Sigmoid colon (tissue), 7 donors: ENCODE measurements around the gene GMIP. TPM values are rescaled to one million over a fixed set of nuclear protein-coding genes. Genes with fewer than 3 reads are reported as not detected.

Source experiments
- DNase-seq: peaks from one replicate; pipeline ENCODE4 v3.0.0-alpha.2; 2019
- H3K27ac ChIP-seq, 4 donors: fragments of 200-600 bp; sonication (generic); one replicate each; pipeline ENCODE4 v1.5.1; 2016 to 2019; ENCODE audit warnings: mild to moderate bottlenecking in 1 of 4
- H3K27me3 ChIP-seq, 3 donors: fragments of 200-600 bp; sonication (generic); one replicate each; pipeline ENCODE4 v1.5.1; 2019; ENCODE audit warnings: mild to moderate bottlenecking in 1 of 3
- H3K36me3 ChIP-seq, 4 donors: fragments of 200-600 bp; sonication (generic); one replicate each; pipeline ENCODE4 v1.5.1; 2016 to 2019
- H3K4me1 ChIP-seq, 4 donors: fragments of 200-600 bp; sonication (generic); one replicate each; pipeline ENCODE4 v1.5.1; 2017 to 2019
- H3K4me3 ChIP-seq, 4 donors: fragments of 200-600 bp; sonication (generic); one replicate each; pipeline ENCODE4 v1.5.1; 2017 to 2019; ENCODE audit warnings: mild to moderate bottlenecking in 2 of 4, moderate library complexity in 1 of 4
- H3K9me3 ChIP-seq, 4 donors: fragments of 200-600 bp in 3 of 4; sonication (generic) in 3 of 4; one replicate each; pipeline versions ENCODE4 v1.5.1 to v1.6.1; 2013 to 2019
- EP300 ChIP-seq, 4 donors: sonication (generic); formaldehyde crosslinking; IDR thresholded peaks; one replicate each; pipeline ENCODE4 v1.6.1; 2017; ENCODE audit warnings: antibody characterized with exemption in 4 of 4
- POLR2A ChIP-seq, 2 donors: fragments of 450-650 bp; IDR thresholded peaks; one replicate each; pipeline ENCODE4 v1.6.1; 2016; ENCODE audit warnings: antibody characterized with exemption in 2 of 2, mild to moderate bottlenecking in 2 of 2, moderate library complexity in 2 of 2
- POLR2AphosphoS5 ChIP-seq, 4 donors: sonication (generic); formaldehyde crosslinking; IDR thresholded peaks; one replicate each; pipeline ENCODE4 v1.6.1; 2017; ENCODE audit warnings: antibody characterized with exemption in 4 of 4
- WGBS, 2 donors: extraction: QIAGEN DNeasy Blood & Tissue Kit; methylation state at CpG; one replicate each; pipeline ENCODE4 v1.1.7; 2013; 5-methylcytosine and 5-hydroxymethylcytosine counted together
- intact Hi-C: fragments of 100-400 bp; cut with DNase I; formaldehyde crosslinking; loops from one replicate; pipeline ENCODE4 v1.15.1; 2023
- polyA plus RNA-seq, 3 donors: library from polyadenylated mRNA; stranded (reverse); fragments of 200-250 nt; gene quantifications; one replicate each; pipeline ENCODE4 v1.2.3, GENCODE V29; 2013
- total RNA-seq, 4 donors: library from RNA; depleted of rRNA; stranded (reverse); fragments of >200 nt; gene quantifications; one replicate each; pipeline ENCODE4 v1.1.0, GENCODE V29; 2016
- TF ChIP-seq, protein P1 (sequence below), 4 experiments: fragments of 450-650 bp in 3 of 4; fragments of 200-600 bp in 1 of 4; IDR thresholded peaks; one replicate each; pipeline ENCODE4 v1.5.1; 2016 to 2019; ENCODE audit warnings: antibody characterized with exemption in 4 of 4, mild to moderate bottlenecking in 3 of 4, moderate library complexity in 2 of 4
- donor health status: healthy with polysubstance abuse.
- donor health status: Bipolar disorder and iron deficiency.
- donor health status: healthy.

The GMIP gene
- total and polyA plus RNA-seq, 7 donors, result 5.0 to 37.0 (median 9.1) TPM

- Histone ChIP-seq H3K36me3 (no peaks in the 10 kb centered on the region), H3K4me3 (no peak overlapping the region), H3K4me1 (peaks cover 0 to 15% (median 9%) of the 10 kb centered on the region in 4 donors), H3K27me3 (no peaks in the 10 kb centered on the region), H3K27ac (no peak overlapping the region), H3K9me3 (no peaks in the 10 kb centered on the region)
- 17 to 57% methylated on average over 8 of the region's 8 CpGs for WGBS, 2 donors
- no peak for DNase-seq
- intact Hi-C loops, result no loop called here
- TF ChIP-seq POLR2AphosphoS5 (IDR thresholded peaks at IDR 0.05) (no peak), EP300 (IDR thresholded peaks at IDR 0.05) (no peak), POLR2A (IDR thresholded peaks at IDR 0.05) (no peak)
- TF ChIP-seq, protein P1, sequence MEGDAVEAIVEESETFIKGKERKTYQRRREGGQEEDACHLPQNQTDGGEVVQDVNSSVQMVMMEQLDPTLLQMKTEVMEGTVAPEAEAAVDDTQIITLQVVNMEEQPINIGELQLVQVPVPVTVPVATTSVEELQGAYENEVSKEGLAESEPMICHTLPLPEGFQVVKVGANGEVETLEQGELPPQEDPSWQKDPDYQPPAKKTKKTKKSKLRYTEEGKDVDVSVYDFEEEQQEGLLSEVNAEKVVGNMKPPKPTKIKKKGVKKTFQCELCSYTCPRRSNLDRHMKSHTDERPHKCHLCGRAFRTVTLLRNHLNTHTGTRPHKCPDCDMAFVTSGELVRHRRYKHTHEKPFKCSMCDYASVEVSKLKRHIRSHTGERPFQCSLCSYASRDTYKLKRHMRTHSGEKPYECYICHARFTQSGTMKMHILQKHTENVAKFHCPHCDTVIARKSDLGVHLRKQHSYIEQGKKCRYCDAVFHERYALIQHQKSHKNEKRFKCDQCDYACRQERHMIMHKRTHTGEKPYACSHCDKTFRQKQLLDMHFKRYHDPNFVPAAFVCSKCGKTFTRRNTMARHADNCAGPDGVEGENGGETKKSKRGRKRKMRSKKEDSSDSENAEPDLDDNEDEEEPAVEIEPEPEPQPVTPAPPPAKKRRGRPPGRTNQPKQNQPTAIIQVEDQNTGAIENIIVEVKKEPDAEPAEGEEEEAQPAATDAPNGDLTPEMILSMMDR (IDR thresholded peaks at IDR 0.05), result no peak
Observed at GRCh38 chr19:19595171-19595701, 48.2 kb downstream of the GMIP start.

DNA sequence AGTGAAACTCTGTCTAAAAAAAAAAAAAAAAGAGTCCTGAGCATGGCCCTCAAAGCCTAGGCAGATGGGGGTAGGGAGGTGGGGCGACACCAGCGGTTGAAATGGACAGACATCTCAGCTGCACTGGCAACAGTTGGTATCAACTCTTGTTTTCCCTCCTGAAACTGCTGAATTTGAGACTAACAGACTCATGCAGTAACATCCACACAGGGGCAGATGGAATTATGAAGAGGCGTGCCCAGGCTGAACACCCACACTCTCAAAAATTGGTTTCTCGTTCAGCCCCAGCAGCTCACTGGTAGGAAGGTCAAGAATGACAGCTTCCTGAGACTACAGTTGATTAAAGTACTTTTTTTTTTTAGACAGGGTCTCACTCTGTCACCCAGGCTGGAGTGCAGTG, 49.1 kb downstream of the GMIP start:
- no peak overlapping the region for H3K4me3 ChIP-seq
- H3K4me1 ChIP-seq, result peaks cover 0 to 15% (median 9%) of the 10 kb centered on the region in 4 donors
- H3K9me3 ChIP-seq, result no peaks in the 10 kb centered on the region
- H3K27ac ChIP-seq, result no peak overlapping the region
- no peak for DNase-seq
- TF ChIP-seq EP300 (IDR thresholded peaks at IDR 0.05), result no peak
- no peak for TF ChIP-seq POLR2AphosphoS5 (IDR thresholded peaks at IDR 0.05)
- no peak for TF ChIP-seq POLR2A (IDR thresholded peaks at IDR 0.05)
- TF ChIP-seq, protein P1 (IDR thresholded peaks at IDR 0.05), result no peak
- intact Hi-C loops, result no loop called here
- H3K36me3 ChIP-seq, result no peaks in the 10 kb centered on the region
- H3K27me3 ChIP-seq, result no peaks in the 10 kb centered on the region
- WGBS, 2 donors, result 85 to 94% methylated on average over 4 of the region's 4 CpGs

DNA sequence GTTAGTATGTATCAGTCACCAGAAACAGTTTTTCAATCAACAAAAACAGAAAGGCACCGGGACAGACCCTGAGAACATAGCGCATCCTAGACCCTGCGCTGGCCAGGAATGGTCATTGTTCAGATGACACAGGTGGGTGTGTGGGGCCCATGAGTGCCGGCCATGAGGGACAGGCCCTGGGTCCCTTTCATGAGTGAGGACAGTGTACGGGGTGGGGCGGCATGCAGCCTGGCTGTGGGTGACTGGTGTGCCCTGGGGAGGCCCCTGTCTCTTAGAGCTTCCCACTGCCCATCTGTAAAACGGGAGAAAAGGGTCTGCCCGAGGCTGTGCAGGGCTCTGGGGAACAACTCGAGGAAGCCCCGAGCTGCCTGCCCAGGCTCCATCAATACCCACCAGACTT, 50.8 kb downstream of the GMIP start:
- intact Hi-C loops, result no loop called here
- WGBS, 2 donors, result 97% methylated on average over 10 of the region's 10 CpGs
- TF ChIP-seq, protein P1 (IDR thresholded peaks at IDR 0.05), result no peak
- no peak for TF ChIP-seq POLR2AphosphoS5 (IDR thresholded peaks at IDR 0.05)
- no peak for TF ChIP-seq POLR2A (IDR thresholded peaks at IDR 0.05)
- no peak for TF ChIP-seq EP300 (IDR thresholded peaks at IDR 0.05)

DNA sequence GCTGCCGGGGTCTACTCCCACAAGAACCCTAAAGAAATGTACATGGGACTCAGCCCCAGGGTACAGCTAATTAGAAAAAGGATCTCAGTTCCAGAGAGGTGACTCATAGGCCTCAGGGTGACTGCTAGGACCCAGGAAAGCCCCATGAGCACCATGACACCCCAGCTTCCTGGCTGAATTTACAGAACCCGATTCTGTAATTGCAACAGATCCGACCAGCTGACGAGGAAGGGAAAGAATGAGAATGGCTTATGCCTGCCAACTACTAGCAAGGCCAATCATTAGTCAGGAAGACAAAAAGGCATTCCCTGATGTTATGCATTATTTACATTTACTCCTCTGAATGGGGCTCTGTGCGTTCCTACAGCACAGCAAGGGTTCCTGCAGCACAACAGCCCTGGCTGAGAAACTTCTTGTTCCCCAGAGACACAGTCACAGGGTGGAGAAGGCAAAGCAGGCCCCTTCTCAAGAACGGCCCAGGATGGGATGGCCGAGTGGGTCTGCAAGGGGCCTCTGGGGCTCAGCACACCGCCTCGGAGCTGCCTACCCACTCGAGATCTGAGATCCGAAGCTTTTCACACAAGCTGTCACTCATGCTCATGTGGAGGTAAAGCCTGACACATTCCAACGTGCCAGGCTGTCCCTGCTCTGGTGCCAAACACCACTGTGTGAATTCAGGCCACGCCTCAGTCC, 52.2 kb downstream of the GMIP start:
- WGBS, 2 donors, result 60 to 64% methylated on average over 13 of the region's 13 CpGs
- peaks cover 0 to 15% (median 9%) of the 10 kb centered on the region in 4 donors for H3K4me1 ChIP-seq
- DNase-seq, result no peak
- H3K27ac ChIP-seq, result peak overlapping the region; percentile 31 to 39 (median 35)
- H3K36me3 ChIP-seq, result no peaks in the 10 kb centered on the region
- H3K4me3 ChIP-seq, result no peak overlapping the region
- TF ChIP-seq POLR2A (IDR thresholded peaks at IDR 0.05) (no peak), POLR2AphosphoS5 (IDR thresholded peaks at IDR 0.05) (peak in 1 of 4 donors; percentile 28)
- H3K9me3 ChIP-seq, result no peaks in the 10 kb centered on the region
- intact Hi-C loops, result no loop called here
- H3K27me3 ChIP-seq, result no peaks in the 10 kb centered on the region

More for the DNA sequence above, 50.8 kb downstream of the GMIP start:
- Histone ChIP-seq H3K4me3 (no peak overlapping the region), H3K9me3 (no peaks in the 10 kb centered on the region), H3K27ac (no peak overlapping the region), H3K4me1 (peaks cover 0 to 15% (median 9%) of the 10 kb centered on the region in 4 donors), H3K27me3 (no peaks in the 10 kb centered on the region), H3K36me3 (no peaks in the 10 kb centered on the region)
- DNase-seq, result no peak

GRCh38 chr19:19588546-19588945, 54.9 kb downstream of the GMIP start:
- WGBS, 2 donors, result 86 to 95% methylated on average over 2 of the region's 2 CpGs
- TF ChIP-seq POLR2A (IDR thresholded peaks at IDR 0.05) (no peak), POLR2AphosphoS5 (IDR thresholded peaks at IDR 0.05) (no peak), EP300 (IDR thresholded peaks at IDR 0.05) (no peak)
- TF ChIP-seq, protein P1 (IDR thresholded peaks at IDR 0.05), result no peak
- no peak for DNase-seq
- H3K36me3 ChIP-seq, result no peaks in the 10 kb centered on the region
- intact Hi-C loops, result no loop called here
- no peaks in the 10 kb centered on the region for H3K27me3 ChIP-seq
- no peaks in the 10 kb centered on the region for H3K9me3 ChIP-seq
- H3K27ac ChIP-seq, result no peak overlapping the region
- H3K4me1 ChIP-seq, result peaks cover 0 to 15% (median 9%) of the 10 kb centered on the region in 4 donors
- H3K4me3 ChIP-seq, result no peak overlapping the region
